GM23248 (cell line): Measurements from ENCODE around the gene CAMK2B.

ENCODE experiments used
- EZH2 ChIP-seq: fragments of 200-600 bp; sonication (generic); IDR thresholded peaks from 2 replicates; pipeline ENCODE4 v1.6.1; 2018; ENCODE audit warnings: antibody characterized with exemption, mild to moderate bottlenecking; ENCODE audit not compliant: insufficient read depth, poor library complexity, severe bottlenecking
- EZH2phosphoT487 ChIP-seq: fragments of 200-600 bp; sonication (generic); IDR thresholded peaks from 2 replicates; pipeline ENCODE4 v1.6.1; 2018; ENCODE audit warnings: antibody characterized with exemption, moderate library complexity, mild to moderate bottlenecking, low read depth; ENCODE audit not compliant: insufficient read depth

GRCh38 chr7:44247868-44248651 lies 77.3 kb downstream of the CAMK2B start:
- TF ChIP-seq EZH2phosphoT487 (no peak), EZH2 (no peak)
